ENCODE data around the gene PSG7. TPM values are rescaled to one million over a fixed set of nuclear protein-coding genes. Genes with fewer than 3 reads are reported as not detected.
"Not testable (repeated sequence)": the region's sequence is repeated elsewhere in the genome, so short reads cannot be mapped to it uniquely, and the experiment has no call there.

The PSG7 gene
- total RNA-seq, 1 donor from 2014 or later, result not detected

GRCh38 chr19:42930214-42930613 lies 6.8 kb downstream of the PSG7 start:
- H3K4me3 ChIP-seq (ENCODE audit: low read depth, low read length); DNase-seq (ENCODE audit: low read depth): not testable (repeated sequence)
- peak; percentile 47 for TF ChIP-seq CTCF (conservative IDR thresholded peaks at IDR 0.05; ENCODE audit: low read depth, low read length)

GRCh38 chr19:42928896-42929295 lies 8.1 kb downstream of the PSG7 start:
- no peak for TF ChIP-seq CTCF (conservative IDR thresholded peaks at IDR 0.05; ENCODE audit: low read depth, low read length)

GRCh38 chr19:42926781-42927180 lies 10.2 kb downstream of the PSG7 start:
- DNase-seq (ENCODE audit: low read depth), result no peak
- no peak for TF ChIP-seq CTCF (conservative IDR thresholded peaks at IDR 0.05; ENCODE audit: low read depth, low read length)
- H3K4me3 ChIP-seq (ENCODE audit: low read depth, low read length), result no peak overlapping the region

More at GRCh38 chr19:42928896-42929295, 8.1 kb downstream of the PSG7 start:
- no peak overlapping the region for H3K4me3 ChIP-seq (ENCODE audit: low read depth, low read length)
- DNase-seq (ENCODE audit: low read depth), result no peak

GRCh38 chr19:42923106-42923505 lies 13.9 kb downstream of the PSG7 start:
- not testable (repeated sequence) for DNase-seq (ENCODE audit: low read depth)

GRCh38 chr19:42920971-42921370 lies 16.0 kb downstream of the PSG7 start:
- not testable (repeated sequence) for DNase-seq (ENCODE audit: low read depth); H3K4me3 ChIP-seq (ENCODE audit: low read depth, low read length)

More at GRCh38 chr19:42923106-42923505, 13.9 kb downstream of the PSG7 start:
- peak; percentile 74 for TF ChIP-seq CTCF (conservative IDR thresholded peaks at IDR 0.05; ENCODE audit: low read depth, low read length)
- not testable (repeated sequence) for H3K4me3 ChIP-seq (ENCODE audit: low read depth, low read length)

- no peak overlapping the region for H3K4me3 ChIP-seq (ENCODE audit: low read depth, low read length)
- DNase-seq (ENCODE audit: low read depth), result no peak
- TF ChIP-seq CTCF (conservative IDR thresholded peaks at IDR 0.05; ENCODE audit: low read depth, low read length), result peak; percentile 6
Observed at GRCh38 chr19:42919757-42920079, 17.3 kb downstream of the PSG7 start.

GRCh38 chr19:42919070-42919756 lies 17.8 kb downstream of the PSG7 start:
- DNase-seq (ENCODE audit: low read depth); H3K4me3 ChIP-seq (ENCODE audit: low read depth, low read length): not testable (repeated sequence)
- TF ChIP-seq CTCF (conservative IDR thresholded peaks at IDR 0.05; ENCODE audit: low read depth, low read length), result peak; percentile 38

- not testable (repeated sequence) for DNase-seq (ENCODE audit: low read depth); H3K4me3 ChIP-seq (ENCODE audit: low read depth, low read length)
Observed at GRCh38 chr19:42918377-42919069, 18.5 kb downstream of the PSG7 start.

- not testable (repeated sequence) for DNase-seq (ENCODE audit: low read depth); H3K4me3 ChIP-seq (ENCODE audit: low read depth, low read length)
Observed at GRCh38 chr19:42917634-42918033, 19.4 kb downstream of the PSG7 start, which contains the start of gene PSG6. Gene PSG6 (minus strand): TSS chr19:42917894. CDS start chr19:42917792, 102 bp downstream.

- not testable (repeated sequence) for H3K4me3 ChIP-seq (ENCODE audit: low read depth, low read length); DNase-seq (ENCODE audit: low read depth)
Observed at GRCh38 chr19:42916931-42917330, 20.1 kb downstream of the PSG7 start.

GRCh38 chr19:42913516-42913915 lies 23.5 kb downstream of the PSG7 start:
- DNase-seq (ENCODE audit: low read depth); H3K4me3 ChIP-seq (ENCODE audit: low read depth, low read length): not testable (repeated sequence)
